KG1 (cell line): ENCODE data around the gene DMP1.

Experiments used
- DNase-seq: peaks from one replicate; lab custom pipeline; 2025; lab: John Stamatoyannopoulos, UW

DMP1 gene, protein sequence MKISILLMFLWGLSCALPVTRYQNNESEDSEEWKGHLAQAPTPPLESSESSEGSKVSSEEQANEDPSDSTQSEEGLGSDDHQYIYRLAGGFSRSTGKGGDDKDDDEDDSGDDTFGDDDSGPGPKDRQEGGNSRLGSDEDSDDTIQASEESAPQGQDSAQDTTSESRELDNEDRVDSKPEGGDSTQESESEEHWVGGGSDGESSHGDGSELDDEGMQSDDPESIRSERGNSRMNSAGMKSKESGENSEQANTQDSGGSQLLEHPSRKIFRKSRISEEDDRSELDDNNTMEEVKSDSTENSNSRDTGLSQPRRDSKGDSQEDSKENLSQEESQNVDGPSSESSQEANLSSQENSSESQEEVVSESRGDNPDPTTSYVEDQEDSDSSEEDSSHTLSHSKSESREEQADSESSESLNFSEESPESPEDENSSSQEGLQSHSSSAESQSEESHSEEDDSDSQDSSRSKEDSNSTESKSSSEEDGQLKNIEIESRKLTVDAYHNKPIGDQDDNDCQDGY

GRCh38 chr4:87649980-87650379 is at the start of gene DMP1:
Gene DMP1 (plus strand): TSS chr4:87650280. CDS start chr4:87656493, 6,213 bp downstream.
- DNase-seq: no peak

DNA sequence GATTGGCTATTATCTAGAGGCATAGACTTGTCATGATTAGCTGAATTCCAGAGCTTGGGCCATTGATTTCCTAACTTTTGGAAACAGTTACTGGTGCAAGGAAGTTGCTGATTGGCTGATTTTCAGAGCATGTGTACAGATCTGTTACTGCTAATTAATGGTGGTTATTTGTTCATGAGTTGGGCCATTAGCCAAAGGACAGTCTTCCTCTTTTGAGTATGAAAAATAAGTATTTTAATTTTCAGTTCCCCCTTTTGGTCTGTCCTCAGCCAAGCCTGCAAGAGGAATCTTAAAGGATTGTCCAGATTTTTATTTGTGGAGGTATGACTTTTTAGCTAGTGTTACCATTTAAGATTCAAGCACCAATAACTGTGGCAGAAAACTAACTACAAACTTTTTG is 48.7 kb upstream of the DMP1 start:
- DNase-seq: no peak

DNA sequence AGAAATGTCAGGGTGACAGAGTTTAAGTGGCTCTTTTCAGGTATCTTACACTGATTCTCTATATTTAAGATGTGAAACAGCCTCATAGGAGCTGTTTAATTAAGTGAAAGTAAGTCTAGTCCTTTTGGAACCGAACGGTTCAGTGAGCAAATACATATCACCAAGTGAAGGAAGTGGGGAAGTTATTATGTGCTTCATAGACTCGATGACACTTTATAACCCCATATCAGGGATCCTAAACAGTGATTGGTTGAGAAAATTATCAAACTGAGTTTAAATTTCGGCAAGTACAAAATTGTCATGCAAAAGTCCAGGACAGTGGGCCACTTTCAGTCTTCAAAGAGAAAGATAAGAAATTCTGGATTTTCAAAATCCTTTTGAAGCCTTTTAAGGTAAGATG is 41.9 kb upstream of the DMP1 start, which contains the start of gene DSPP:
Gene DSPP, plus strand, starts transcription at position 301 of the 400 bp plus-strand sequence. CDS start 2,380 bp downstream, outside the sequence.
- DNase-seq: no peak

DNA sequence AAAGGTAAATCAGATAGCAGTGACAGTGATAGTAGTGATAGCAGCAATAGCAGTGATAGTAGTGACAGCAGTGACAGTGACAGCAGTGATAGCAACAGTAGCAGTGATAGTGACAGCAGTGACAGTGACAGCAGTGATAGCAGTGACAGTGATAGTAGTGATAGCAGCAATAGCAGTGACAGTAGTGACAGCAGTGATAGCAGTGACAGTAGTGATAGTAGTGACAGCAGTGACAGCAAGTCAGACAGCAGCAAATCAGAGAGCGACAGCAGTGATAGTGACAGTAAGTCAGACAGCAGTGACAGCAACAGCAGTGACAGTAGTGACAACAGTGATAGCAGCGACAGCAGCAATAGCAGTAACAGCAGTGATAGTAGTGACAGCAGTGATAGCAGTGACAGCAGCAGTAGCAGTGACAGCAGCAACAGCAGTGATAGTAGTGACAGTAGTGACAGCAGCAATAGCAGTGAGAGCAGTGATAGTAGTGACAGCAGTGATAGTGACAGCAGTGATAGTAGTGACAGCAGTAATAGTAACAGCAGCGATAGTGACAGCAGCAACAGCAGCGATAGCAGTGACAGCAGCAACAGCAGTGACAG is 35.7 kb upstream of the DMP1 start:
- DNase-seq: no peak

- DNase-seq: no peak
These were observed 33.8 kb upstream of the DMP1 start for GRCh38 chr4:87616268-87616667.

GRCh38 chr4:87620086-87620485 is 30.0 kb upstream of the DMP1 start:
- no peak for DNase-seq

DNA sequence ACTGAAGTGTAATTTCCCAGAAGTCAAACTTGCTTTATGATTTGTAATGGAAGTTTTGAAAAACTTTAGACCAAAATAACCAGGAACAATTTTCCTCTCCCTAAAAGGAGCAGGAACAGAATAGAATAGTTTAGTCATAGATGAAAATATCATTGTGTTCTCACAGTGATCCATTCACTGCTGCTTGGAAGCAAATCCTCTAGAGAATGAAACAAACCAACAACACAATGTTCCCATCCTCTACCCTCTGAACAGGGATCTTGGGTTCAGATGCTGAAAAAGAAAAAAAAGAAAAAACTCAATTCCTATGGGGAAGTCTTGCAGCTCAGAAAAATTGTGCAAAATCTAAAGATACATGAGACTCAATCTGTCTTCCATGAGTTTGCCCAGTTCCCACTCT is 29.6 kb upstream of the DMP1 start:
- no peak for DNase-seq

GRCh38 chr4:87622303-87622702 is 27.8 kb upstream of the DMP1 start:
- DNase-seq: no peak

DNA sequence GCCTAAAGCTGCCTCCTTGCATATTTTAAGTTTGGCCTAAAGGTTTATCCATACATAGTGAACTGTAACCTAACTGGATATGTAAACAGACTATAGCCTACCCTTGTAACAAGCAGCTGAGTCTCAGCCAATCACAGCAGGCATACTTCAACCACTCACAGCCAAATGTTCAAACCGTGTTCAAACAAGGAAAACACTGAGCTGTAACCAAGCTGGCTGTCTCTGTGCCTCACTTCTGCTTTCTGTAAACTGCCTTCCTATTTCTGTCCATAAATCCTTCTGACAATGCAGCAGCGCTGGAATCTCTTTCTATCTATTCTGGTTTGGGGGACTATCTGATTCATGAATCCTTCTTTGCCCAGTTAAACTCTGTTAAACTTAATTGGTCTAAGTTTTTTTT is 25.4 kb upstream of the DMP1 start:
- peak; percentile 37 for DNase-seq

- DNase-seq: no peak
These were observed 18.4 kb upstream of the DMP1 start for GRCh38 chr4:87631668-87632067.

DNA sequence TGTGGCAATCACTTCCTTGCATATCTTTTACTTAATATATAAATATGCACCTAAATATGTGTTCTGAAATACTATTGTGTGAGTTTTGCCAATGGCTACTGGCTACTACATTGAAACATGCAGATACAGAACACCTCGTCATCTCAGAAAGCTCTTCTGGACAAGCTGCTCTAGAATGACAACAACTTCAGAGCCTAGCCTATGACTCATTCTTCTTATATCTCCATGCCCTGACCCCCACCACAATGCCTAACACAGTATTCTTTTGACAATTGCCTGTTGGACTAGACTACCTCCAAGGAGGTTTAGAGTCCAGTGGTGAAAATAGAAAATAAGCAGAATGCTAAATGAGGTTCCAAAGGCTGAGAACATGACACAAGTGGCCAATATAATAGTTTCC is 17.6 kb upstream of the DMP1 start:
- DNase-seq: no peak

DNA sequence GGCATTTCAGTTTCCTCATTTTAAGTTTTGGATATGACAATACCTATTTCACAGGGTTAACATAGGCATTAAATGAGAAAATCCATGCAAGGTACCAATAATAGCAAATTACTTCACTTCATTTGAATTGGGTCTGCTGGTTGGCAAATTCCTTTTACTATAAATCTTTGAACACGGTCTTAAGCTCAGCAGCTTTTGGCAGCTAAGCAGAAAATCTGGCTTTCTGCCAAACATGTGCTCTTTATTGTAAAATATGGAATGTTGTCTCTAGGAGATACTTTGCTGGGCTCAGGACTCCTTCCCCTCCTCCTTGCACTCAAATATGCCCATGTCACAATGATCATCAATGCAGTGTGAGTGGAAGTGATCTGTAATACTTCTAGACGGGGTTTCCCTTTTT is 16.8 kb upstream of the DMP1 start:
- no peak for DNase-seq

GRCh38 chr4:87644286-87644685 is 5.8 kb upstream of the DMP1 start:
- no peak for DNase-seq

DNA sequence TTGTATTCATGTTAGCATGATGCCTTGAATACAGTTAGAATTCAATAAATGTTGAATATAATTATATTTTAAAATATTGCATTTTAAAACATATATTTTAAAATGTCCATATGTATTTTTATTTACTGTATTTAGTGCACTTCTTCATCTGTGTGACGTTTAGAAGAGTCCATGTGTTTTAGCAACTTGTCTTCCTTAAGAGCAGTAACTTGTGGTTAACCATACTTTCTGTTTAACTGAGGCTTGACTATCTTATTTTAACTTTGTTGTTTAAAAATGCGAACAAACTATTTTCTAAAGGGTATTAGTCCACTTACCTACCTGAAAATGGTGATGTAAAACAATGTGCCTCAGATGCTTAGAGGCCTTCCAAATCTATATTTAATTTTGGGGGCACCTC is 858 bp downstream of the DMP1 start:
- no peak for DNase-seq

DNA sequence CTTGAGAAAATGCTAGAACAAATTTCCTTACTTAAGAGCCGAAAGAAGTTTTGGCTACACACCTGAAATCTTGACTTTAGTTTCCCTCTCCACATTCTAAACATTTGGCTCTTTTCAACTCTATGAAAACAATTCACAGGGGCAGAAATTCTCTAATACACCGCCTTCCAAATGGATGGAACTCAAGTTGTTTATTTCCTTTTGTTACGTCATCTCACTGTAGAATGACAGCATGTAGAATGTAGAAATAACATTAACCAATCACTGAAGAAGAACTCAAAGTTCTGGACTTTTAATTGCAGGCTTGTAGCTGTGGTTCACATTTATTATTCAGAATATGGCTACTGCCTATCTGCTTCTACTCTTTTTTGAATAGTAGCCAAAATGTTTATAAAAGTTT is 1.9 kb downstream of the DMP1 start:
- no peak for DNase-seq

DNA sequence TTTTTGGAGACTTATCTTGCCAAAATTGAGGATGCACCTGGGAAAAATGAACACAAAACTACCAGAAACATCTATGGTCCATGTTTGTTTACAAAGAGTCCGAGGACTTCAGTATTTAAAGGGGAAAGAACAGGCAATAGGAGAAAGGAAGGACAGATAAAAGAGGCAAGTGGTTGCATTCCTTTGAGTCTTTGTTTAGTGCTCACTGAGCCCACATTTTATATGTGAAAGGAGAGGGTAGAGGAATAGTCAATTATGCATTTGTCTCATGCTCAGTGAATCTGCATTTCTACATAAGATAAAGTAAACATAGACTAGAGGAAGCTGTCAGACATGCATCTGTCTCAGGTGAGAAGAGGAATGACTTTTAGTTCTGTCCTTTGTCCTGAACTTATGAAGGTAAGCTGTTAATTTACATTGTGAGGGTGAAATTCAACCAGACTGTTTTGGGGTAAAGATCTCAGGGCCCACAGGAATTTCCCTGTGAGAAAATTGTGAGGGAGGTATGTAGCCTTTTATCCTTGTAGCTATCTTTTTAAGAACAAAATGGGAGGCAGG is 4.5 kb downstream of the DMP1 start:
- DNase-seq: no peak

DNA sequence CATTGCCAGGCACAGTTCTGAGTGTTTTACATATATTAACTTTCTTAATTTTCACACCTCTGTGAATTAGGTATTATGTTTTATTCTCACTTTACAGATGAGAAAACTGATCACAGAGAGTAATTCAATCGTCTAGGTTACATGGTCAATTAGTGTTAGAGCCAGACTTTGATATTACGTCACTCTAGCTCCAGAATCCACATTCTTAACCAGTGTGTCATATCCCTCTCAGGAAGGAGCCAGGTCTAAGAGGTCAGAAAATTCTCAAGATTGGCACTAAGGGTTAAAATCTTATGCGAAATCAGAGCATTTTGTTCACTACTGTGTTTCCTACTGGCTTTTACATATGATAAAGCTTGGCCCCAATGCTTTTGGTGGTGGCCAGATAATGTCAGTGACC is 7.4 kb downstream of the DMP1 start:
- no peak for DNase-seq

- no peak for DNase-seq
These were observed 9.3 kb downstream of the DMP1 start for GRCh38 chr4:87659247-87659931.

DNA sequence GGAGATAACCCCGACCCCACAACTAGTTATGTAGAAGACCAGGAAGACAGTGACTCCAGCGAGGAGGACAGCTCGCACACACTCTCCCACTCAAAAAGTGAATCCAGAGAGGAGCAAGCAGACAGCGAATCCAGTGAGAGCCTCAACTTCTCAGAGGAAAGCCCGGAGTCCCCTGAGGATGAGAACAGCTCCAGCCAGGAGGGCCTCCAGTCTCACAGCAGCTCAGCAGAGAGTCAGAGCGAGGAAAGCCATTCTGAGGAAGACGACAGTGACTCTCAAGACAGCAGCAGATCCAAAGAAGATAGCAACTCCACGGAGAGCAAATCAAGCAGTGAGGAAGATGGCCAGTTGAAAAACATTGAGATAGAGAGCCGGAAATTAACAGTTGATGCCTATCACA is 12.8 kb downstream of the DMP1 start:
- DNase-seq: no peak

DNA sequence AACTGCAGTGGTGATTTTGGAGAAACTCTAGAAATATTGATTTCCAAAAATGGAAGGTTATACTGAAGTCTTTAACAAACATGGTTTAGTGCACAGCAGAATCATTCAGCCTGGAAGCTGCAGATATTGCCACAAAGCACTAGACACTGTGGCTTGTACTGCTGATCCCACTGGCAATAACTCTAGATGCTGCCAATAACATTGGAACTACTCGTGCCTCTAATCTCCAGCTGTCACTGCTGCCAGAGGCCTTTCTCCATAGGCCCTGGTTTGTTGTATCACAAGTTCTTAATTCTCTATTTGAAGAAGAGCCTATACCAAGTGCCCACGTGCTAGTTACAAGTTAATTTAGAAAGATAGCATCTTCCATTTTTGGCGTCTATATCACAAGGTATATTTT is 19.3 kb downstream of the DMP1 start:
- no peak for DNase-seq

GRCh38 chr4:87677731-87678130 is 27.7 kb downstream of the DMP1 start:
- DNase-seq: no peak

DNA sequence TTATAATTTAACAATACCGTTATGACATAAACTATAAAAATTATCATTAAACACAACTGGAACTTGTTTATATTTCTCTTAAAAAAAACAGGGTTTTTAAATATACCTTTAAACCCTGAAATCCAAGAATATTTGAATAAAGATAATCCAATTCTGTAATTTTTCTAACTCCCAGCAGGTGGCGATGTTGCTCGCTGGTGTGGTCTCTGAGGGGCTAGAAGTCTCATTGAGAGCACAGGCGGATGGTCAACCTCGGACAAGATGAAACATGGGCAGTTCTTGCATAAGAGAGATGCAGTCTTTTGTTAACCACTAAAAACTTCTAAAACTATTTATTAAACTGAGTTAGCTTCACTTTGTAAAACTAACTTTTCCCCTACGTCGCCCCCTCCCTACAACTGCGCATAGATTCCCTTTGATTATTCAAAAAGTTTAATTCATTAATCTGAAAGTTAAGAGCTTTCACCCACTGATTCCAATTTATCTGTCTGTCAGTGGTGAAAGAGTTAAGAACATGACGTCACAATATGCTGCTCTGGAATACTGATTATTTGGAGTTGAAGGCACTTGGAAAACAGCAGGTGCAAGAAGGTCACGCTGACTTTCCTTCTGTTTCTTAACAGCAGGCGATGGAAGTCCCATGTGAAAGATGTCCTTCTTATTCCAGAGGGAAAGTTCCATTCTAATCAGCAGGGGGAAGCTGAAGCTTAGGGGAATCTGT is 29.5 kb downstream of the DMP1 start:
- DNase-seq: no peak
